ENCODE results near the gene KIAA1755.

Gene KIAA1755

DNA sequence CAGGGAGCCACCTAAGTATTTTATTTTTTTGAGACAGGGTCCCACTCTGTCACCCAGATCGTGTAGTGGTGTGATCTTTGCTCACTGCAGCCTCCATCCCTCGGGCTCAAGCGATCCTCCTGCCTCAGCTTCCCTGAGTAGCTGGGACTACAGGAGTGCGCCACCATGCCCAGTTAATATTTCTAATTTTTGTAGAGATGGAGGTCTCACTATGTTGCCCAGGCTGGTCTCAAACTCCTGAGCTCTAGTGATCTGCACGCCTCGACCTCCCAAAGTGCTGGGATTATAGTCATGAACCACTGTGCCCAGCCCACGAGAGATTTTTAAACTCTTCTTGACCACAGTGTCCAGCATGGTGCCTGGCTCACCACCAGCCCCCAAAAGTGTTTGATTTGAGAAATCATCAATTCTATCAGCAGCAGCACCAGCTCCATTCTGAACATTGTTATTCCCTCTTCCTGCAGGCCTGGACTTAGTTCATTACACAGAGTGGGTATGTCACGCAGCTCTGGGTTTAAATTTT, 93.1 kb downstream of the KIAA1755 start:
- peaks cover 0 to 27% (median 8%) of the 10 kb centered on the region in 4 experiments for H3K4me1 ChIP-seq (ENCODE audit: control extremely low read depth in 1 of 4, control insufficient read depth in 4 of 4, insufficient read depth in 4 of 4, low read length in 3 of 4)
- H3K36me3 ChIP-seq (ENCODE audit: control insufficient read depth in 4 of 4, insufficient read depth in 4 of 4, low read length in 3 of 4): no peaks in the 10 kb centered on the region
- H3K27me3 ChIP-seq (replicated peaks in 2 of 5; ENCODE audit: control insufficient read depth in 4 of 5, insufficient read depth in 5 of 5, low read length in 4 of 5): peaks cover 0 to 22% (median 2%) of the 10 kb centered on the region in 5 experiments
- no peak overlapping the region for H3K27ac ChIP-seq (ENCODE audit: insufficient read depth in 1 of 2, low read depth in 1 of 2, low read length in 2 of 2, poor library complexity in 1 of 2, severe bottlenecking in 2 of 2)
- no peak overlapping the region for H3K4me3 ChIP-seq (ENCODE audit: control insufficient read depth in 1 of 7, extremely low read depth in 1 of 7, insufficient read depth in 4 of 7, low read depth in 2 of 7, low read length in 6 of 7)
- H3K9me3 ChIP-seq (ENCODE audit: control extremely low read depth in 1 of 5, control insufficient read depth in 4 of 5, insufficient read depth in 2 of 5, low read depth in 1 of 5, low read length in 4 of 5): no peaks in the 10 kb centered on the region
- DNase-seq: no peak
- POLR2A ChIA-PET: no interaction called here
- CTCF ChIA-PET: interaction anchor here (1.0 to 5.4 kb wide), 7 partner anchors 8 to 126 kb away, joined by 3 to 33 read pairs (median 4); no protein-coding TSS in a partner anchor
- WGBS (ENCODE audit: insufficient coverage): 98% methylated on average over 6 of the region's 8 CpGs

DNA sequence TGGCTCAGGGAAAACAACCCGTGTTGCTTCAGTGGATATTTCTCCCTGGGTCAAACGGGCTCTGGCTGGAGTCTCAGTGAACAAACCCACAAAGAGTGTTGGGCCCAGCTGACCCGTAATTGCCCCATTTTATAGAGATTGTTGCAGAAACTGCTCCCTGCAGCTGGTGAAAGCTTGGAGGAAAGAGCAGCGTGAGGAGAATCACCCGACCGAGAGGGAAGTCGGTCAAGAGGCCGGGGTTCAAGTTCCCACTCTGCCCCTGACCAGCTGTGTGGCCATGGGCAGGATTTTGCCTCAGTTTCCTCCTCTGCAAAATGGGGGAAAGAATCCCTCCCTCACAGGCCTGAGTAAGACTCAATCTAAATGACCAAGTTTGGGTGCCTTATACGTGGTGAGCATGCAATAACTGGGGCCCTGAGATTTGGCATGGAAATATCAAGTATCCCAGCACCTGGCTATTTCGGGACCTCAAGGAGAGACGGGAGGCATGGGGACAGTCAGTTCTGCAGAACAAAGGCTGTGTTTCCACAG, 93.8 kb downstream of the KIAA1755 start:
- peaks cover 0 to 27% (median 8%) of the 10 kb centered on the region in 4 experiments for H3K4me1 ChIP-seq (ENCODE audit: control extremely low read depth in 1 of 4, control insufficient read depth in 4 of 4, insufficient read depth in 4 of 4, low read length in 3 of 4)

DNA sequence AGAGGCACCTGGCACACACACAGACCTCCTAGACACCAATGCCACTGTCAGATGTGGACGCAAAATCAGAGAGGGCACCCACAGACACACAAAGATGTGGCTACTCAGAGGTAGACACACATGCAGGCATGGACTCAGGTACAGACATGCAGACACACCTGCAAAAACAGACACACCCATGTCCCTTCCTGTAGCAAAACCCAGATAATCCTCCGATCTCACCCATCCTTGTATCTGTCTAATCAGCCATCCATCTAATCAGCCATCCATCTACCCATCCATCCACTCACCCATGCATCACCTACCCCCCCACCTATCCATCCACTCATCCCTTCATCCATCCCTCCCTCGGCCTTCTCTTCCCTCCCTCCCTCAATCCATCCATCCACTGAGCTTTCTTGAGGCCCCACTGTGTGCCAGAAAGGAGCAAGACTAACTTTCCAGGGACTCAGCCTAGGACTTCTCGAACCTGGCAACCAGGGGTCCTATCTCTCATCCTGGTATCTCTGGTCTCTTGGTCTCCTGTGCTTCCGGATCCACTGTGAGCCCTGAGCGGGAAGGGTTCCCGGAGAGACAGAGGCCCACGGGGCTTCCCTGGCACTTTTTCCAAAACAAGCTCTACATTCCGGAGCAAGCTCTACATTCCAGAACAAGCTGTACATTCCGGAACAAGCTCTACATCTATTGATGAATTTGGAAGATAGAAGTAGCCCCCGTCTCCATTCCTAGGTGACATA, 94.4 kb downstream of the KIAA1755 start:
- H3K9me3 ChIP-seq (ENCODE audit: control extremely low read depth in 1 of 5, control insufficient read depth in 4 of 5, insufficient read depth in 2 of 5, low read depth in 1 of 5, low read length in 4 of 5): no peaks in the 10 kb centered on the region
- H3K4me1 ChIP-seq (ENCODE audit: control extremely low read depth in 1 of 4, control insufficient read depth in 4 of 4, insufficient read depth in 4 of 4, low read length in 3 of 4): peaks cover 0 to 27% (median 8%) of the 10 kb centered on the region in 4 experiments
- ChIA-PET POLR2A (interaction anchor here (0.6 kb wide), 1 partner anchor 353 kb away, joined by 8 read pairs; no protein-coding TSS in a partner anchor), CTCF (interaction anchor here (0.8 to 5.4 kb wide), 10 partner anchors 9 to 108 kb away, joined by 3 to 33 read pairs (median 3); no protein-coding TSS in a partner anchor)
- H3K27me3 ChIP-seq (replicated peaks in 2 of 5; ENCODE audit: control insufficient read depth in 4 of 5, insufficient read depth in 5 of 5, low read length in 4 of 5): peaks cover 0 to 22% (median 2%) of the 10 kb centered on the region in 5 experiments
- DNase-seq: no peak
- WGBS (ENCODE audit: insufficient coverage): 94% methylated on average over 9 of the region's 11 CpGs
- H3K4me3 ChIP-seq (ENCODE audit: control insufficient read depth in 1 of 7, extremely low read depth in 1 of 7, insufficient read depth in 4 of 7, low read depth in 2 of 7, low read length in 6 of 7): no peak overlapping the region
- no peak overlapping the region for H3K27ac ChIP-seq (ENCODE audit: insufficient read depth in 1 of 2, low read depth in 1 of 2, low read length in 2 of 2, poor library complexity in 1 of 2, severe bottlenecking in 2 of 2)
- no peaks in the 10 kb centered on the region for H3K36me3 ChIP-seq (ENCODE audit: control insufficient read depth in 4 of 4, insufficient read depth in 4 of 4, low read length in 3 of 4)

More for the DNA sequence above, 93.8 kb downstream of the KIAA1755 start:
- ChIA-PET CTCF (interaction anchor here (0.8 to 5.4 kb wide), 10 partner anchors 8 to 125 kb away, joined by 3 to 33 read pairs (median 3); no protein-coding TSS in a partner anchor), POLR2A (interaction anchor here (0.6 kb wide), 1 partner anchor 353 kb away, joined by 8 read pairs; no protein-coding TSS in a partner anchor)
- WGBS (ENCODE audit: insufficient coverage): 99% methylated on average over 11 of the region's 11 CpGs
- Histone ChIP-seq H3K9me3 (ENCODE audit: control extremely low read depth in 1 of 5, control insufficient read depth in 4 of 5, insufficient read depth in 2 of 5, low read depth in 1 of 5, low read length in 4 of 5) (no peaks in the 10 kb centered on the region), H3K27me3 (replicated peaks in 2 of 5; ENCODE audit: control insufficient read depth in 4 of 5, insufficient read depth in 5 of 5, low read length in 4 of 5) (peaks cover 0 to 22% (median 2%) of the 10 kb centered on the region in 5 experiments), H3K27ac (ENCODE audit: insufficient read depth in 1 of 2, low read depth in 1 of 2, low read length in 2 of 2, poor library complexity in 1 of 2, severe bottlenecking in 2 of 2) (no peak overlapping the region), H3K4me3 (ENCODE audit: control insufficient read depth in 1 of 7, extremely low read depth in 1 of 7, insufficient read depth in 4 of 7, low read depth in 2 of 7, low read length in 6 of 7) (no peak overlapping the region), H3K36me3 (ENCODE audit: control insufficient read depth in 4 of 4, insufficient read depth in 4 of 4, low read length in 3 of 4) (no peaks in the 10 kb centered on the region)
- DNase-seq: no peak

DNA sequence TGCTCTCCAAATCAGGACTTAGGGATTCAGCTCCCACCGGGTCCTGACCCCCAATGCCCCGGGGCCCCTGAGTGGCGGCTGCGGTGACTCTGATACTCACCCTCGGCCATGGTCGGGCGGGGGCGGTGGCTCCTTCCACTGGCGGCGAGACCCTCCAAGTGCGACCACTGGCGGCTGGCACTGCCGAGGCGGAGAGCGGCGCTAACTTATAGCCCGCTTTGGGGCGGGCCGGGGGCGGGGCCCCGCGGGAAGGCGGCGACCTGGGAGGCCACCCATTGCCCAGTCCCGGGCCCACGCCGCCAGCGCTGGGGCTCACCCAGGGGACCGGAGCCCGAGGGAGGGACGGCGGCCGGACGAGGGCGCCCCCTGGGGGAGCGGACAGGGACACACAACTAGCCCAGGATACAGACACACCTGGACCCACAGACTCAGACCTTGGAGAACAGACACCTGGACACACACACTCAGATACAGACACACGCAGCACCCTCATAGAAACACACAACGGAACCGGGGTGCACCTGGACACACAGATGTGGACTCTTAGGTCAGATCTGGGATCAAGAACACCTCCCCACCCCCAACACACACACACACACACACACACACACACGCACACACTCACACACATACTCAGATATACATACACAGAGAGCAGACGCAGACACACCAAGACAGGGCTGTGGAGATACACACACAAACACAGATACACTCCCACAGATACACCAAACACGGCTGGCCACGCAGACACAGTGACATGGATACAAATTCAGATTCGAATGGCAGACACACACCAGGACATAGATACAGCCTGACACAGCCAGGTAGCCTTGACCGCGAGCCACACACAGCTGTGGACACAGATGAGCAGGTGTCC, 95.2 kb downstream of the KIAA1755 start, which contains the start of gene TGM2:
Gene TGM2, minus strand, starts transcription at position 182 of the 877 bp plus-strand sequence. Its CDS starts 72 bp downstream, at position 110.
- ChIA-PET POLR2A (no interaction called here), CTCF (interaction anchor here (0.8 to 5.4 kb wide), 11 partner anchors 10 to 107 kb away, joined by 3 to 33 read pairs (median 5); no protein-coding TSS in a partner anchor)
- peaks cover 0 to 22% (median 2%) of the 10 kb centered on the region in 5 experiments for H3K27me3 ChIP-seq (replicated peaks in 2 of 5; ENCODE audit: control insufficient read depth in 4 of 5, insufficient read depth in 5 of 5, low read length in 4 of 5)
- no peaks in the 10 kb centered on the region for H3K9me3 ChIP-seq (ENCODE audit: control extremely low read depth in 1 of 5, control insufficient read depth in 4 of 5, insufficient read depth in 2 of 5, low read depth in 1 of 5, low read length in 4 of 5)
- WGBS (ENCODE audit: insufficient coverage): 8% methylated on average over 27 of the region's 46 CpGs
- H3K4me3 ChIP-seq (ENCODE audit: control insufficient read depth in 1 of 7, extremely low read depth in 1 of 7, insufficient read depth in 4 of 7, low read depth in 2 of 7, low read length in 6 of 7): peak within 1 kb of the TSS in 2 of 7 experiments; percentile 37 to 48
- peaks cover 0 to 27% (median 8%) of the 10 kb centered on the region in 4 experiments for H3K4me1 ChIP-seq (ENCODE audit: control extremely low read depth in 1 of 4, control insufficient read depth in 4 of 4, insufficient read depth in 4 of 4, low read length in 3 of 4)
- peak; percentile 56 to 73 (median 68) for DNase-seq
- H3K27ac ChIP-seq (ENCODE audit: insufficient read depth in 1 of 2, low read depth in 1 of 2, low read length in 2 of 2, poor library complexity in 1 of 2, severe bottlenecking in 2 of 2): no peak within 1 kb of the TSS
- H3K36me3 ChIP-seq (ENCODE audit: control insufficient read depth in 4 of 4, insufficient read depth in 4 of 4, low read length in 3 of 4): no peaks in the 10 kb centered on the region

DNA sequence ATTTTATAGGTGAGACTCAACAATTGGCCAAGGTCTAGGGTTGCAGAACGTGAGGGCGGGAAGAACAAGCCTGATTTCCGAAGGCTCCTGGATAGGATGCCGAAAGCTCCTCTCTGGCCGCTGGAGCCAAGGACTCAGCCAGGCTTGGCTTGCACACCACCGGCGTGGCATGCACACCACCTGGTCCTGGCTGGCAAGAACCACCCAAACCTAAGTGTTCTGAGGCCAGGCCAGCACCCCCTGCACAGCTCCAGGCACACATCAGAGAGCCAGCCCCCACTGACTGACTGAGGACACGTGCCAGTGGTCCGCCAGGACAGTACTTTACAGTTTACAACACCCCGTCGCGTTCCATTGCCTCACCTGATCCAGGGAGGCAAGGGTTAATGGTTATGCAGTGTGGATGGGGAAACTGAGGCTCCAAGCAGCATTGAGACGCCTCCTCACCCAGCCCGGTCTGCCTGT, 95.9 kb downstream of the KIAA1755 start:
- peaks cover 0 to 23% (median 8%) of the 10 kb centered on the region in 4 experiments for H3K4me1 ChIP-seq (ENCODE audit: control extremely low read depth in 1 of 4, control insufficient read depth in 4 of 4, insufficient read depth in 4 of 4, low read length in 3 of 4)
- DNase-seq: no peak
- POLR2A ChIA-PET: no interaction called here
- peak overlapping the region in 2 of 7 experiments; percentile 37 to 48 for H3K4me3 ChIP-seq (ENCODE audit: control insufficient read depth in 1 of 7, extremely low read depth in 1 of 7, insufficient read depth in 4 of 7, low read depth in 2 of 7, low read length in 6 of 7)
- 84% methylated on average over 12 of the region's 14 CpGs for WGBS (ENCODE audit: insufficient coverage)
- H3K9me3 ChIP-seq (ENCODE audit: control extremely low read depth in 1 of 5, control insufficient read depth in 4 of 5, insufficient read depth in 2 of 5, low read depth in 1 of 5, low read length in 4 of 5): no peaks in the 10 kb centered on the region
- CTCF ChIA-PET: interaction anchor here (0.9 to 2.6 kb wide), 6 partner anchors 9 to 106 kb away, joined by 4 to 13 read pairs (median 6); no protein-coding TSS in a partner anchor
- H3K36me3 ChIP-seq (ENCODE audit: control insufficient read depth in 4 of 4, insufficient read depth in 4 of 4, low read length in 3 of 4): no peaks in the 10 kb centered on the region
- H3K27me3 ChIP-seq (replicated peaks in 2 of 5; ENCODE audit: control insufficient read depth in 4 of 5, insufficient read depth in 5 of 5, low read length in 4 of 5): peaks cover 0 to 22% (median 2%) of the 10 kb centered on the region in 5 experiments
- no peak overlapping the region for H3K27ac ChIP-seq (ENCODE audit: insufficient read depth in 1 of 2, low read depth in 1 of 2, low read length in 2 of 2, poor library complexity in 1 of 2, severe bottlenecking in 2 of 2)

DNA sequence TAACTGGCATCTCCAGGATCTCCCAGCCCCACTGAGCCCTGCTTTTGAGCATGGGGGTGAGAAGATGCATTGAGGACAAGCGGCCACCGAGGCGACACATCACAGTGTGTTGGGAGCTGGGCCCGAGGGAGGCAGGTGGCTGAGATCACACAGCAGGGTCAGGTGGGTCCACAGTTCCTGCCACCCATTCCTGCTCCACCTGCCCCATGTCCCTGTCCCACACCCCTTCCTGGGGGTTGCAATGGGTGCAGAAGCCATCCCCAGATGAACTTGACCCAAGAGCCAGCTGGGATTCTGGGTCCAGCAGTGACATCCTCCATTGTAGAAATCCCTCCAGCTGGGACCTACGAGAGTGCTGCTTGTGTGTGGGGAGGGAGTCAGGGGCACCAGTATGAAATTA, 96.5 kb downstream of the KIAA1755 start:
- peaks cover 0 to 22% (median 2%) of the 10 kb centered on the region in 5 experiments for H3K27me3 ChIP-seq (replicated peaks in 2 of 5; ENCODE audit: control insufficient read depth in 4 of 5, insufficient read depth in 5 of 5, low read length in 4 of 5)
- CTCF ChIA-PET: interaction anchor here (0.9 to 2.6 kb wide), 7 partner anchors 9 to 106 kb away, joined by 3 to 13 read pairs (median 5); no protein-coding TSS in a partner anchor
- no peaks in the 10 kb centered on the region for H3K36me3 ChIP-seq (ENCODE audit: control insufficient read depth in 4 of 4, insufficient read depth in 4 of 4, low read length in 3 of 4)
- H3K27ac ChIP-seq (ENCODE audit: insufficient read depth in 1 of 2, low read depth in 1 of 2, low read length in 2 of 2, poor library complexity in 1 of 2, severe bottlenecking in 2 of 2): no peak overlapping the region
- POLR2A ChIA-PET: interaction anchor here (0.7 kb wide), 1 partner anchor 9 kb away, joined by 5 read pairs; no protein-coding TSS in a partner anchor
- no peak overlapping the region for H3K4me3 ChIP-seq (ENCODE audit: control insufficient read depth in 1 of 7, extremely low read depth in 1 of 7, insufficient read depth in 4 of 7, low read depth in 2 of 7, low read length in 6 of 7)
- WGBS (ENCODE audit: insufficient coverage): 97% methylated on average over 5 of the region's 5 CpGs
- H3K4me1 ChIP-seq (ENCODE audit: control extremely low read depth in 1 of 4, control insufficient read depth in 4 of 4, insufficient read depth in 4 of 4, low read length in 3 of 4): peaks cover 0 to 21% (median 8%) of the 10 kb centered on the region in 4 experiments
- H3K9me3 ChIP-seq (ENCODE audit: control extremely low read depth in 1 of 5, control insufficient read depth in 4 of 5, insufficient read depth in 2 of 5, low read depth in 1 of 5, low read length in 4 of 5): no peaks in the 10 kb centered on the region
- no peak for DNase-seq
